Measurements from ENCODE around the gene GATAD2B. TPM values are rescaled to one million over a fixed set of nuclear protein-coding genes. Genes with fewer than 3 reads are reported as not detected.
"Not testable (repeated sequence)": the region's sequence is repeated elsewhere in the genome, so short reads cannot be mapped to it uniquely, and the experiment has no call there.

Gene GATAD2B
- total and polyA plus RNA-seq, 8 donors: 31.5 to 41.5 (median 33.1) TPM

GRCh38 chr1:153908071-153908470 lies 14.7 kb downstream of the GATAD2B start:
- no peak overlapping the region for H3K4me3 ChIP-seq
- H3K4me1 ChIP-seq: peaks cover 0 to 17% of the 10 kb centered on the region in 2 donors
- no peak for TF ChIP-seq CTCF (IDR thresholded peaks at IDR 0.05)
- peaks cover 0 to 11% of the 10 kb centered on the region in 2 donors for H3K36me3 ChIP-seq
- no peaks in the 10 kb centered on the region for H3K9me3 ChIP-seq
- no peaks in the 10 kb centered on the region for H3K27me3 ChIP-seq
- intact Hi-C loops (cut with DNase I): no loop called here
- ATAC-seq (no peak), DNase-seq (no peak)
- H3K27ac ChIP-seq: no peak overlapping the region

- Histone ChIP-seq H3K27ac (no peak overlapping the region), H3K9me3 (no peaks in the 10 kb centered on the region), H3K4me1 (peaks cover 0 to 17% of the 10 kb centered on the region in 2 donors), H3K36me3 (peaks cover 0 to 20% of the 10 kb centered on the region in 2 donors), H3K27me3 (no peaks in the 10 kb centered on the region), H3K4me3 (no peak overlapping the region)
- ATAC-seq (no peak), DNase-seq (no peak)
- intact Hi-C loops (cut with DNase I): no loop called here
- no peak for TF ChIP-seq CTCF (IDR thresholded peaks at IDR 0.05)
These were observed 15.6 kb downstream of the GATAD2B start for GRCh38 chr1:153907134-153907533.

GRCh38 chr1:153906396-153906795 lies 16.4 kb downstream of the GATAD2B start:
- intact Hi-C loops (cut with DNase I): no loop called here
- DNase-seq: no peak
- Histone ChIP-seq H3K9me3 (no peaks in the 10 kb centered on the region), H3K27me3 (no peaks in the 10 kb centered on the region), H3K4me1 (peaks cover 0 to 17% of the 10 kb centered on the region in 2 donors), H3K4me3 (no peak overlapping the region), H3K27ac (no peak overlapping the region), H3K36me3 (peaks cover 0 to 20% of the 10 kb centered on the region in 2 donors)
- TF ChIP-seq CTCF (IDR thresholded peaks at IDR 0.05): no peak
- no peak for ATAC-seq

GRCh38 chr1:153905908-153906307 lies 16.9 kb downstream of the GATAD2B start:
- H3K27ac ChIP-seq; H3K9me3 ChIP-seq; DNase-seq; intact Hi-C loops (cut with DNase I); H3K4me3 ChIP-seq; ATAC-seq; H3K27me3 ChIP-seq: not testable (repeated sequence)
- H3K36me3 ChIP-seq: peaks cover 0 to 20% of the 10 kb centered on the region in 2 donors
- H3K4me1 ChIP-seq: peaks cover 0 to 17% of the 10 kb centered on the region in 2 donors

- ATAC-seq (no peak), DNase-seq (no peak)
- no peak for TF ChIP-seq CTCF (IDR thresholded peaks at IDR 0.05)
- H3K36me3 ChIP-seq: peaks cover 0 to 32% of the 10 kb centered on the region in 2 donors
- no peak overlapping the region for H3K4me3 ChIP-seq
- peaks cover 0 to 24% of the 10 kb centered on the region in 2 donors for H3K4me1 ChIP-seq
- no peaks in the 10 kb centered on the region for H3K27me3 ChIP-seq
- no peaks in the 10 kb centered on the region for H3K9me3 ChIP-seq
- no peak overlapping the region for H3K27ac ChIP-seq
- intact Hi-C loops (cut with DNase I): no loop called here
These were observed 18.8 kb downstream of the GATAD2B start for GRCh38 chr1:153903841-153904455.

- intact Hi-C loops (cut with DNase I): no loop called here
- DNase-seq: no peak
- TF ChIP-seq CTCF (IDR thresholded peaks at IDR 0.05): no peak
- H3K4me1 ChIP-seq: peaks cover 0 to 17% of the 10 kb centered on the region in 2 donors
- ATAC-seq: peak; percentile 73
- no peak overlapping the region for H3K4me3 ChIP-seq
- no peaks in the 10 kb centered on the region for H3K9me3 ChIP-seq
- peaks cover 0 to 38% of the 10 kb centered on the region in 2 donors for H3K36me3 ChIP-seq
- no peak overlapping the region for H3K27ac ChIP-seq
- no peaks in the 10 kb centered on the region for H3K27me3 ChIP-seq
These were observed 23.3 kb downstream of the GATAD2B start for GRCh38 chr1:153899509-153899908.

GRCh38 chr1:153895866-153896265 lies 26.9 kb downstream of the GATAD2B start:
- H3K27ac ChIP-seq; H3K4me3 ChIP-seq; intact Hi-C loops (cut with DNase I); H3K9me3 ChIP-seq; H3K4me1 ChIP-seq; DNase-seq; H3K27me3 ChIP-seq: not testable (repeated sequence)
- peaks cover 0 to 45% of the 10 kb centered on the region in 2 donors for H3K36me3 ChIP-seq
- ATAC-seq: peak; percentile 43

GRCh38 chr1:153891042-153891441 lies 31.7 kb downstream of the GATAD2B start:
- H3K9me3 ChIP-seq; ATAC-seq; H3K27me3 ChIP-seq; H3K4me3 ChIP-seq; H3K27ac ChIP-seq; DNase-seq; intact Hi-C loops (cut with DNase I): not testable (repeated sequence)
- peaks cover 0 to 20% of the 10 kb centered on the region in 2 donors for H3K36me3 ChIP-seq
- peaks cover 4 to 17% of the 10 kb centered on the region in 2 donors for H3K4me1 ChIP-seq
